Activated CD4-positive, alpha-beta T cell treated with anti-CD3 and anti-CD28 coated beads for 4 hours (primary cell): ENCODE data around the gene PLS1.
"Not testable (repeated sequence)": the region's sequence is repeated elsewhere in the genome, so short reads cannot be mapped to it uniquely, and the experiment has no call there.

Experiments used
- DNase-seq, 2 donors: peaks; one replicate each; pipeline ENCODE4 v3.0.0-alpha.2; 2020

PLS1 gene

DNA sequence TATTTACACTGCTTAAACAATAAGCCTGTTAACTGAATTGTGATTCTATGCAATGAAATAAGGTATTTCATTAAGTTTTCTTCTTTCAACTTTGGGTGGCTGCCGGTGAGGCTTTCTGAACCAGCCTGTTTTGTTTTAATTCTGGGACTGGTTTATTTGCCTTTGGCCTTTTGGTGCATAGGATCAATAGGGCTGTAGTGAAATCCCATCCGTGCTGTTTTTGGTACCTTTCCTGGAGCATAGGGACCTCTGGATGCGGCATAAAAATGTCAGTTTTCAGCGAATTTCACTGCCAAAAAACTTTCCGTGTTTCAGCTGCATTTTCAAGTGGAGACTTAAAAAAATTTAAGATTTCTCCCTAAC is 514 bp downstream of the PLS1 start:
- DNase-seq: no peak

DNA sequence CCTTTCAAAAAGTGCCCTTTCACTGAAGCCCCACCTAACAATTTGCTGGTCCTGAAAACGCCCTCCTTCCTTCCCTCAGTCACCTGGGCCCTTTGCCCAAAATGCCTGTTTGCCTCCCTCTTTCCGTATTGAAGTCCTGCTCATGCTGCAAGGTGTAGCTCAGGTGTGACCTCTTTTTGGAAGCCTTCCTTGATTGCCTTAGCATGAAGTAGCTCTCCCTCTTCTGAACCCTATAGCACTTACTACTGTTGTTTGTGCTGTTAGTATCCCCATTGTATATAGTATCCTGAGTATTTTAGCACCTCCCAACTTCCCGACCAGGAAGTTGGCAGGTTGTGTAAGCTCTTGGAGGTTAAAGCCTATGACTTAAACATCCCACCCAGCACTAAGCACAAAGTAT is 1.7 kb downstream of the PLS1 start:
- DNase-seq: no peak

DNA sequence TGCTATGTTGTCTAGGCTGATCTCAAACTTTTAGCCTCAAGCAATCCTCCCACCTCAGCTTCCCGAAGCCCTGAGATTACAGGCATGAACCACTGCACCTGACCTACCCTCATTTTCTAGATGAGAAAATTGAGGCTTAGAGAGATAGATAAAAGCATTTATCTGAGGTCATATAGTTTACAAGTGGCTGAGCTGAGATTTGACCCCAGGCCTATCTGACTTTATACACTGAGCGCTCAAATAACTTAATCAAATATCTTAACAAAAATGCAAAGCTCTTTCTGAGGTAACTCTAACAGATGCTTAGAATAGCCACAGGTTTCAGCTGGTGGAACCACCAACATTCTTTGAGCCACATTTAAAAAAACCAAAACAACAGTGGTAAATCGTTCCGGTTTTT is 5.5 kb downstream of the PLS1 start:
- DNase-seq: no peak

- no peak for DNase-seq
These were observed 6.6 kb downstream of the PLS1 start for GRCh38 chr3:142602619-142603385.

GRCh38 chr3:142603386-142603705 is 7.2 kb downstream of the PLS1 start:
- not testable (repeated sequence) for DNase-seq

DNA sequence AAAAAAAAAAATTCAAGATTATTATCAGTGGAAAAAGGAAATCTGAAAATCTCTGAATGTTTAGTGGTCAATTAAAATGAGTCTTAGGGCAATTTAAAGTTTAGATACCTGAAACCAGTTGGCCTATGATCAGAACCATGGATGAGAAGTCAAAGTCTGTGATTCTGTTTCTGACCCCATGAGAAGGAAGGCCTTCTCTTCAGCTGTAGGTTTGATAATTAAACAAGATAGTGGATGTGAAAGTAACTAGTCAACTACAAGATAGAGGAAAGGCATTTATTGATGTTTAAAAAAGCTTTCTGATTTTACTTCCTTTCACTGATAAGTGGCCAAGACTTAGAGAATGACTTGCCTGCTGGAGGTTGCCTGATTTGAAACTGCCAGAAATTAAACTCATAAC is 8.7 kb downstream of the PLS1 start:
- DNase-seq: no peak

DNA sequence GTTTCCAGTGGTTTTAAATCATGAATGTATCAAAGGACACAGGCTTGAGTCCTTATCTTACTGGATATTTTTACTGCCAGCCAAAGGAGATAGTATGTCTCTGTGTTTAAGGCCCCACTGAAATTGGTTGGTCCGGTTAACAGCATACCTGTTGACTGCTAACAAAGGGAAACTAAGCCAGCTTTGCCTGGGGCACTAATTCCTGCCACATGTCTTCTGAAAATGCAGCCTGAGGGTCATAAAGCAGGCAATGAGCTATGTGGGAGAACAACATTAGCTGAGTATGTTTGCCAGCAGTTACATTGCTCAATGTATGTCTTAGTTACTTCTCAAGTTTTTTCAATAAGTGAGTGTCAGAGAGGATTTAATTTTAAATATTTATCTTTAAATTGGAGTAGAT is 12.4 kb downstream of the PLS1 start:
- no peak for DNase-seq

DNA sequence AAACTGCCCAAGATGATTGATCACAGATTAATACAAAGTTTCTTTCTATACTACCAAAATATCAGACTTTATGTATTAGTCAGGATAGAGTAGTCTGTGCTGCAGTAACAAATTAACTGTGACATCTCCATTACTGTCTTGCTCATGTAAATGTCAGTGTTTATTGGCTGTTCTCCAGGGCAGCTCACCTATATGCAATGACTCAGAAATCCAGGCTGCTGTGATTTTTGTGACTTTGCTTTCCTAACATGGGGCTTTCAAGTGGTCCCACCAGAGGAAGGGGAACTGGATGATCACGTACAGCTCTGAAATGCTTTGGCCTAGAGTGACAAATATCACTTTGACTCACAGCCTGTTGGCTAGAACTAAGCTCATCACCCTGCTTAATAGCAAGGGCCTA is 12.9 kb downstream of the PLS1 start:
- DNase-seq: no peak

DNA sequence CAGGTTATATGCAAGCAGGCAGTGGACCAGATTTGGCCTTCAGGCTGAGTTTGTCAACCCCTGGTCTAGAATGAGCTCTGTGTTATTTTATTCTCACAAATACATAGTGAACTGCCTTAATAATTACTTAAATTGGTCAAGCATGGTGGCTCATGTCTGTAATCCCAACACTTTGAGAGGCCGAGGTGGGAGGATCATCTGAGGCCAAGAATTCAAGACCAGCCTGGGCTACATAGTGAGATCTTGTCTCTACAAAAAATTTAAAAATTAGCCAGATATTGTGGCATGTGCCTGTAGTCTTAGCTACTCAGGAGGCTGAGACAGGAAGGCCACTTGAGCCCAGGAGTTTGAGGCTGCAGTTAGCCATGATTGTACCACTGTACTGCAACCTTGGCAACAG is 15.0 kb downstream of the PLS1 start:
- no peak for DNase-seq

DNA sequence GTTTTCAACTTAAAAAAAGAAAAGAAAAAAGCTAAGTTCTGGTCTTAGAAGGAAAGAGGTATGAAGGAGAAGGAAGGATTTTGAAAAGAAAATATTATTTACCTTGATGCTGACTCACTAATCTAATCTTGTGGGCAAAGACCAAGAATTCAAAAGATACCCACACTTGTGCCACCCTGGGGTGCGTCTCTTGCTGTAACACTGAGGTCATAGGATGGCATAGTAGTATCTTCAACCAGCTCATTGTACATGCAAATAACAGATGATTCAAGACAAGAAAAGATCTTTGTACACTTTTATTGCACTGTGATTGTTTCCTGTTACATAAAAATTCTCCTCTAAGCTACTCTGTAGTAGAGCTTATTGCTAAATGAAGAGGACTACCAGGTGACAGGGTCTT is 17.3 kb downstream of the PLS1 start:
- DNase-seq: no peak

DNA sequence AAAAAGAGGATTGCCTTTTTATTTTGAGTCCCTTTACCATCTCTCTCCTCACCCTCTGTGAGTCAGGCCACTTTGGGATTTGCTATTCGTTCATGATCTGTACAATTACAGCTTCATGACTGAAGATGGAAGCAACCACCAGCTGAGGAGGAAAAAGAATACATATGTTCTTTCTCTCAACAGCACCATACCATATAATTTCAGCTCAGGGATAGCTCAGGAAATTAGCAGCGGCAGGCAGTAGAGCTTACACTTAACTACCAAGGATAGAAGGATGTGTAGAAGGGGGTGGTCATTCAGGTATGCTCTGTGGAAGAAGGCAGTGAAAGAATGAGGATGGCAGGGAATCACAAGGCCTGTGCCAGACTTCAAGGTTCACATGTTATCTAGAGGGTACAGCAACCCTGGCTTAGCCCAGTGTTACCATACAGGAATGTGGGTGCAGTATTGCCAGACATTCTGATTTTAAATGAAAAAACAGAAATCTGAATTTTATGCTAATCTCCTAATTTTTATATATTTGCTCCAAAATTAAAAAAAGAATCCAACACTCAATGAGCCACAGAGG is 17.9 kb downstream of the PLS1 start:
- no peak for DNase-seq

DNA sequence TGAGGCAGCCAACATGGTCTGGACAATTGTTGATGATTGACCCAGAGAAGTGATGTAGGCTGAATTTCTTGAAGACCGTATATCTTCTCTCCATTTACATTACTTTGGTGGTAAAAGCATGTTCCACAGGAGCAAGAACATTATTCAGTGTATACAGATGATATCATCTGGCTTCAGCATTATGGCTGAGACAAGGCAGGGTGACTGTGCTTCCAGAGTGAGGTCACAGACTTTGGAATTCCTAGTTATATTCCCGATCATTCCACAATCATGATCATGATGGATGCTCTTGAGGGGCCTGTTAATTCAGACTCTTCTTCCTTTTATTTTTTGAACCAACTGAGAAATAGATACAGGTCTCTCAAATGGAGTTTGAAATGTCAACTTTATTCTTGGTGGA is 19.0 kb downstream of the PLS1 start:
- DNase-seq: no peak

DNA sequence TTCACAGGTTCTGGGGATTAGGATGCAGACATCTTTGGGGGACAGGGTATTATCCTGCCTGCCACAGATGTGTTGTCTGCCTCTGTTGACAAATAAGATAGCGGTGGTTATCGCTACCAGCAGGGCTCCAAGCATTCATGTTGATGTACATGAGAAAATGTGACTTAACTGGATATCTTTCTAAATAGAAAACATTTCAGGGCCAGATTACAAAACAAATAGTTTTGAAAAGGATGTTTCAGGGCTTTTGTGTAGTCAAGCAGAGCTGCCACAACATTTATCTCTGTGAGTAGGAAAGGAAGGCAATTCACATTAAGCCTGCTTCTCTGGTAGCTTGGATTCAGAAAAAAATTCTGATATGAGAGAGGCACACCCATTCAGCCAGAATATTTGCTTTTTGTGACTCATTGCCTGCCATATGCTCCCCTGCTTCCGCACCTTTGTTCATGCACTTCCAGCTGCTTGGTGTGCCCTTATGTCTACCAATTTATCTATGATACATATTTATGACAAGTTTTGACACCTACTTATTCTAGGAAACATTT is 22.8 kb downstream of the PLS1 start:
- no peak for DNase-seq

GRCh38 chr3:142622405-142622804 is 26.2 kb downstream of the PLS1 start:
- no peak for DNase-seq

- DNase-seq: no peak
These were observed 27.0 kb downstream of the PLS1 start for GRCh38 chr3:142623194-142623593.

- DNase-seq: no peak
These were observed 28.4 kb downstream of the PLS1 start for GRCh38 chr3:142624341-142625152.

DNA sequence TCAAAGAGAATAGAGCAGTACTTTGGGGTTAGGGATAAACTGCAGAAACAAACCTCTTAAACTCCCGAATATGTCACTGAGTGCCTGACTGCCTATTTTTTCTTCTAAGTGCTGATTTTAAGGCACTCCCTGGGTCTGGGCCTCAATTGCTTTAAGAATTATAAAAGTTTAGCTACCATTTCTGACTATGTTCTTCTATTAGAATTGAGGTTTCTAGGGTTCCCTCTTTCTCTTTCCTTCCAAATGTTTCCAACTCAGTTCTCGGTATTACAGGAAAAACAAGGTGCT is 28.9 kb downstream of the PLS1 start:
- DNase-seq: no peak

GRCh38 chr3:142626971-142627370 is 30.8 kb downstream of the PLS1 start:
- DNase-seq: no peak

DNA sequence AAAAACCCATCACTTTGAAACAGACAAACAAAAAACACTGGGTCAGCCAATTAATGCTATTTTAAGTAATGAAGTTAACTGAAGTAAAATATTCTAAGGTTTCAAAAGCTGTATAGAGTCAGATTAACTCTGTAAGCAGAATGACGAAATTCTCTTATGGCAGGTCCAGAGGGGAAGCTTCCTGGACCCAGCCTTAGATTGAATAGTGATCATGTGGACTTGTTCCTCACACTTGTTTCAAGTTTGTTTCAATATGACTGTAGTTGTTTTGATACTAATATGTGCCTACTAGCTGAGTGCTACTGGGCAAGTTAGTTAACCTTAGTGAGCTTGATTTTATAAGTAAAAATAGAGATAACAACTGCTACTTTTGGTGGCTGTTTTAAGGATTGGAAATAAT is 32.6 kb downstream of the PLS1 start:
- DNase-seq: no peak

GRCh38 chr3:142633073-142633472 is 36.9 kb downstream of the PLS1 start:
- no peak for DNase-seq

- no peak for DNase-seq
These were observed 39.9 kb downstream of the PLS1 start for GRCh38 chr3:142636050-142636449.

DNA sequence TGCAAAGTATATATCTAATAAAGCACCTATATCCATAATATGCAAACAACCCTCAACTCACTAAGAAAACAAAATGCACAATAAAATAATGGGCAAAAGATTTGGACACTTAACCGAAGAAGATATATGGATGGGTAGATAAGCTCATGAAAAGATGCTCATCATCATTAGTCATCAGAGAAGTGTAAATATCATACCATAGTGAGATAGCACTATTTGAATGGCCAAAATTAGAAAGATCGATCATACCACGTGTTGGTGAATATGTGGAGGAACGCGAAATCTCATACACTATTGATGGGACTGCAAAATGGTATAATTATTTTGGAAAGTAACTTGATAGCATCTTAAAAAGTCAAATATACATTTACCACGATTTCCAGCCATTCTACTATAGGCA is 40.5 kb downstream of the PLS1 start:
- no peak for DNase-seq

DNA sequence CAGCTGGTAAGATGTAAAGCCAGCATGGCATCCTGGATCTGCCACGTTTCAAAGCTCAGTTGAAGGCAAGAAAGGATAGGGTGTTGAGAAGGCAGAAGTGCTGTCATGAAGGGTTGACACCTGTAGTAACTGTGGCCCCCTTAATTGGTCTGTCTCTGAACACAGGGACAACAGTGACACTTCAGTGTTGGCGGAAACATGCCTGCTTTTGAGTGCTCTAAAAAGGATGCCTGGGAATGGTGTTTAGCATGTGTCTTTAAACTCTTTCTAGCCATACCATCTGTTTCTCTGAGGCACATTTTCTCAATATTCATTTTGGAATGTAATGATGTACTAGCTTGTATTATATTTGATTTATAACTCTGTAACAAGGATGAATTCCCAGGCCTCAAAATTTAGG is 42.1 kb downstream of the PLS1 start:
- DNase-seq: no peak

- no peak for DNase-seq
These were observed 45.3 kb downstream of the PLS1 start for GRCh38 chr3:142641504-142641903.
